ENCODE data around the gene DPF1. TPM values are rescaled to one million over a fixed set of nuclear protein-coding genes. Genes with fewer than 3 reads are reported as not detected.

Gene DPF1
- total RNA-seq, 1 donor from 2014 or later = 2.4 TPM

GRCh38 chr19:38182536-38183210, 41.3 kb downstream of the DPF1 start:
- Mint-ChIP-seq H3K4me3 (ENCODE audit: unreplicated experiment) (no peak overlapping the region), H3K27me3 (ENCODE audit: low read depth) (no peaks in the 10 kb centered on the region), H3K36me3 (ENCODE audit: low read depth) (peaks cover 17% of the 10 kb centered on the region), H3K27ac (ENCODE audit: unreplicated experiment) (no peak overlapping the region), H3K9me3 (ENCODE audit: low read depth) (peaks cover 15% of the 10 kb centered on the region), H3K4me1 (ENCODE audit: low read depth) (no peaks in the 10 kb centered on the region)
- no peak for TF ChIP-seq CTCF (IDR thresholded peaks at IDR 0.05)
- no peak for DNase-seq (ENCODE audit: low spot score)

- Mint-ChIP-seq H3K27me3 (ENCODE audit: low read depth) (no peaks in the 10 kb centered on the region), H3K9me3 (ENCODE audit: low read depth) (peaks cover 15% of the 10 kb centered on the region), H3K27ac (ENCODE audit: unreplicated experiment) (no peak overlapping the region), H3K36me3 (ENCODE audit: low read depth) (peaks cover 17% of the 10 kb centered on the region), H3K4me1 (ENCODE audit: low read depth) (no peaks in the 10 kb centered on the region), H3K4me3 (ENCODE audit: unreplicated experiment) (no peak overlapping the region)
- no peak for DNase-seq (ENCODE audit: low spot score)
- no peak for TF ChIP-seq CTCF (IDR thresholded peaks at IDR 0.05)
Observed at GRCh38 chr19:38180071-38180470, 44.0 kb downstream of the DPF1 start.

GRCh38 chr19:38175422-38175821, 48.6 kb downstream of the DPF1 start:
- no peak overlapping the region for H3K27ac Mint-ChIP-seq (ENCODE audit: unreplicated experiment)
- TF ChIP-seq CTCF (IDR thresholded peaks at IDR 0.05) = no peak
- H3K4me1 Mint-ChIP-seq (ENCODE audit: low read depth) = no peaks in the 10 kb centered on the region
- no peak for DNase-seq (ENCODE audit: low spot score)
- no peaks in the 10 kb centered on the region for H3K27me3 Mint-ChIP-seq (ENCODE audit: low read depth)
- H3K36me3 Mint-ChIP-seq (ENCODE audit: low read depth) = peaks cover 2% of the 10 kb centered on the region
- no peak overlapping the region for H3K4me3 Mint-ChIP-seq (ENCODE audit: unreplicated experiment)
- H3K9me3 Mint-ChIP-seq (ENCODE audit: low read depth) = peaks cover 11% of the 10 kb centered on the region

GRCh38 chr19:38173291-38174041, 50.6 kb downstream of the DPF1 start:
- Mint-ChIP-seq H3K27ac (ENCODE audit: unreplicated experiment) (no peak overlapping the region), H3K9me3 (ENCODE audit: low read depth) (no peaks in the 10 kb centered on the region), H3K27me3 (ENCODE audit: low read depth) (no peaks in the 10 kb centered on the region), H3K4me1 (ENCODE audit: low read depth) (no peaks in the 10 kb centered on the region), H3K4me3 (ENCODE audit: unreplicated experiment) (no peak overlapping the region), H3K36me3 (ENCODE audit: low read depth) (no peaks in the 10 kb centered on the region)
- DNase-seq (ENCODE audit: low spot score) = no peak
- no peak for TF ChIP-seq CTCF (IDR thresholded peaks at IDR 0.05)

GRCh38 chr19:38172001-38172400, 52.0 kb downstream of the DPF1 start:
- Mint-ChIP-seq H3K4me1 (ENCODE audit: low read depth) (no peaks in the 10 kb centered on the region), H3K27ac (ENCODE audit: unreplicated experiment) (no peak overlapping the region), H3K4me3 (ENCODE audit: unreplicated experiment) (no peak overlapping the region), H3K36me3 (ENCODE audit: low read depth) (no peaks in the 10 kb centered on the region), H3K9me3 (ENCODE audit: low read depth) (no peaks in the 10 kb centered on the region), H3K27me3 (ENCODE audit: low read depth) (no peaks in the 10 kb centered on the region)
- no peak for DNase-seq (ENCODE audit: low spot score)
- no peak for TF ChIP-seq CTCF (IDR thresholded peaks at IDR 0.05)
